HepG2 (cell line): ENCODE data around the gene USP5. TPM values are rescaled to one million over a fixed set of nuclear protein-coding genes. Genes with fewer than 3 reads are reported as not detected.

Experiments used
- CENPX ChIP-seq: sonication (generic); formaldehyde crosslinking; IDR thresholded peaks from 2 replicates; pipeline ENCODE4 v1.9.0; 2021; ENCODE audit warnings: mild to moderate bottlenecking, missing genetic modification reagents, moderate library complexity
- EZH2 ChIP-seq: conservative IDR thresholded peaks from 2 replicates; pipeline ENCODE4 v1.6.1; 2012; ENCODE audit warnings: mild to moderate bottlenecking, low read depth, low read length, moderate library complexity
- FOXJ3 ChIP-seq: sonication (generic); formaldehyde crosslinking; IDR thresholded peaks from 2 replicates; pipeline ENCODE4 v1.4.0; 2020; ENCODE audit warnings: missing genetic modification reagents, mild to moderate bottlenecking, borderline replicate concordance
- GATAD1 ChIP-seq: IDR thresholded peaks from 2 replicates; pipeline ENCODE4 v1.6.1; 2016; ENCODE audit warnings: missing genetic modification reagents, missing compliant biosample characterization
- HDAC1 ChIP-seq: sonication (generic); formaldehyde crosslinking; IDR thresholded peaks from 2 replicates; pipeline ENCODE4 v1.5.1; 2020; ENCODE audit warnings: mild to moderate bottlenecking, missing genetic modification reagents
- HNRNPUL1 ChIP-seq: fragments of 200-400 bp; formaldehyde crosslinking; IDR thresholded peaks from 2 replicates; pipeline ENCODE4 v1.6.1; 2017; ENCODE audit warnings: low read depth, mild to moderate bottlenecking, low read length, moderate library complexity
- KAT2B ChIP-seq: fragments of 150-350 bp; IDR thresholded peaks from 2 replicates; pipeline ENCODE4 v1.6.1; 2014; ENCODE audit warnings: low read depth, low read length, borderline replicate concordance
- KLF9 ChIP-seq: IDR thresholded peaks from 2 replicates; pipeline ENCODE4 v1.6.1; 2016; ENCODE audit warnings: low read depth
- SETDB1 ChIP-seq: sonication (generic); formaldehyde crosslinking; IDR thresholded peaks from 2 replicates; pipeline ENCODE4 v1.5.1; 2020; ENCODE audit warnings: missing genetic modification reagents, mild to moderate bottlenecking, borderline replicate concordance
- SIN3A ChIP-seq: IDR thresholded peaks from 2 replicates; pipeline ENCODE4 v1.6.1; 2011; ENCODE audit warnings: low read depth, mild to moderate bottlenecking, control low read depth, low read length, borderline replicate concordance
- SMARCC2 ChIP-seq: fragments of 450-650 bp; IDR thresholded peaks from 2 replicates; pipeline ENCODE4 v1.6.1; 2017; ENCODE audit warnings: antibody characterized with exemption, mild to moderate bottlenecking
- SOX5 ChIP-seq: IDR thresholded peaks from 2 replicates; pipeline ENCODE4 v1.6.1; 2016; ENCODE audit warnings: borderline replicate concordance
- ZNF317 ChIP-seq: sonication (generic); formaldehyde crosslinking; IDR thresholded peaks from 2 replicates; pipeline ENCODE4 v1.5.0; 2020; ENCODE audit warnings: mild to moderate bottlenecking, missing genetic modification reagents
- ZNF672 ChIP-seq: sonication (generic); formaldehyde crosslinking; IDR thresholded peaks from 2 replicates; pipeline ENCODE4 v1.8.1; 2022; ENCODE audit warnings: missing genetic modification reagents
- ZNF772 ChIP-seq: sonication (generic); formaldehyde crosslinking; IDR thresholded peaks from 2 replicates; pipeline ENCODE4 v1.5.0; 2020; ENCODE audit warnings: mild to moderate bottlenecking, missing genetic modification reagents
- polyA plus RNA-seq, 8 experiments: library from polyadenylated mRNA; depleted of rRNA in 3 of 8; stranded (reverse) in 7 of 8; unstranded in 1 of 8; fragments of >200 nt; fragmentation: Illumina TruSeq in 4 of 8; extraction: Trizol in 4 of 8; gene quantifications; 2 replicates each; pipeline versions ENCODE4 v1.2.1 to v1.2.3, GENCODE V29; 2011 to 2016; ENCODE audit warnings: low read depth in 4 of 8, missing spikeins in 1 of 8, mixed read lengths in 1 of 8; ENCODE audit not compliant: insufficient read depth in 1 of 8
- total RNA-seq, 5 experiments: library from RNA; depleted of rRNA; stranded (reverse); fragments of >200 nt; fragmentation: Illumina TruSeq; extraction: Trizol; gene quantifications; 2 replicates each; pipeline ENCODE4 v1.2.3, GENCODE V29; 2016; ENCODE audit warnings: low read depth in 1 of 5
- TF ChIP-seq, protein P1 (sequence below): sonication (generic); formaldehyde crosslinking; IDR thresholded peaks from 2 replicates; pipeline ENCODE4 v1.4.0; 2020; ENCODE audit warnings: missing genetic modification reagents
- TF ChIP-seq, protein P2 (sequence below): sonication (generic); formaldehyde crosslinking; IDR thresholded peaks from 2 replicates; pipeline ENCODE4 v1.5.1; 2020; ENCODE audit warnings: missing genetic modification reagents, mild to moderate bottlenecking, borderline replicate concordance
- TF ChIP-seq, protein P3 (sequence below): sonication (generic); formaldehyde crosslinking; IDR thresholded peaks from 2 replicates; pipeline ENCODE4 v1.5.0; 2020; ENCODE audit warnings: mild to moderate bottlenecking, missing genetic modification reagents, borderline replicate concordance

Gene USP5
- total and polyA plus RNA-seq, 2 of the 13 experiments (the other 11 are each of a cell fraction or from before 2014, with no cell fraction given) = 39.6 to 56.0 TPM

DNA sequence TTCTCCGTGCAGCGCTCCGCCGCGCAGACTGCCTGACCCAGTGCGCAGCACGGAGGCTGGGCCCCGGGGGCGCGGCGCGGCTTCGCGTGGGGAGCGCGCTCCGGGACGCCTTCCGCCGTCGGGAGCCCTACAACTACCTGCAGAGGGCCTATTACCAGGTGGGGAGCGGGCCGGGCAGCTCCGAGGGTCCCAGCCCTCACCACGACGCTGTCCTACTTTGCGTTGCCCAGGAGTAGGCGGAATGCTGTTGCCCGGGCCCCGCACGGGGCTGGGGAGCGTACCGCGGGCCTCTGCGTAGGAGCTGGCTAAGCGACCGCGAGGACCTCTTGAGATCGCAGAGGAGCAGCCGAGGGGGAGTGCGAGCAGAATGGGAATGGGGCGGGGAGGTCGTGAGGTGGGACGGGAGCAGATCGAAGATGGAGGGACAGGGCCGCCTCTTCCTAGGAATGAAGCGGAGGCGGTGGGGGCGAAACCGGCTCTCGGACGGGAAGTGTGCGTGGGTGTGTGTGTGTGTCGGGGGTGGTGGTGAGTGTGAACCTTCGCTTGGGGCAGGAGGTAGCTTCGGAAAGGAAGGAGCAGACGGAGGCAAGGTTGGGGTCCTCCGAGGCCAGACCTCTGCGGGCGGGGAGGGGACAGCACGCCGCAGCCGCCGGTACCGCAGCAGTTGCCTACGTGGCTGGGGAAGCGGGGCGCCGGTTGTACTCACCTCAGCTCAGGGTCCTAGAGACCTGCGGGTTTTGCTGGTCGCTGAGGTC is 23.0 kb upstream of the USP5 start (continued):
- TF ChIP-seq, protein P1, sequence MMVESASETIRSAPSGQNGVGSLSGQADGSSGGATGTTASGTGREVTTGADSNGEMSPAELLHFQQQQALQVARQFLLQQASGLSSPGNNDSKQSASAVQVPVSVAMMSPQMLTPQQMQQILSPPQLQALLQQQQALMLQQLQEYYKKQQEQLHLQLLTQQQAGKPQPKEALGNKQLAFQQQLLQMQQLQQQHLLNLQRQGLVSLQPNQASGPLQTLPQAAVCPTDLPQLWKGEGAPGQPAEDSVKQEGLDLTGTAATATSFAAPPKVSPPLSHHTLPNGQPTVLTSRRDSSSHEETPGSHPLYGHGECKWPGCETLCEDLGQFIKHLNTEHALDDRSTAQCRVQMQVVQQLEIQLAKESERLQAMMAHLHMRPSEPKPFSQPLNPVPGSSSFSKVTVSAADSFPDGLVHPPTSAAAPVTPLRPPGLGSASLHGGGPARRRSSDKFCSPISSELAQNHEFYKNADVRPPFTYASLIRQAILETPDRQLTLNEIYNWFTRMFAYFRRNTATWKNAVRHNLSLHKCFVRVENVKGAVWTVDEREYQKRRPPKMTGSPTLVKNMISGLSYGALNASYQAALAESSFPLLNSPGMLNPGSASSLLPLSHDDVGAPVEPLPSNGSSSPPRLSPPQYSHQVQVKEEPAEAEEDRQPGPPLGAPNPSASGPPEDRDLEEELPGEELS (CRISPR knock-in tag) = no peak
- TF ChIP-seq FOXJ3 (no peak), HNRNPUL1 (no peak), SETDB1 (CRISPR knock-in tag) (no peak), ZNF672 (CRISPR knock-in tag) (no peak), GATAD1 (CRISPR knock-in tag) (peak; percentile 28; the same call in 1 of the 2 replicates), SMARCC2 (no peak), ZNF772 (CRISPR knock-in tag) (peak; percentile 47; the same call in 1 of the 2 replicates), HDAC1 (CRISPR knock-in tag) (peak; percentile 72), KLF9 (CRISPR knock-in tag) (no peak), EZH2 (no peak), SOX5 (CRISPR knock-in tag) (no peak), CENPX (no peak), ZNF317 (peak; percentile 51; the same call in 1 of the 2 replicates), KAT2B (no peak), SIN3A (no peak; the same call in 1 of the 2 replicates)
- TF ChIP-seq, protein P2, sequence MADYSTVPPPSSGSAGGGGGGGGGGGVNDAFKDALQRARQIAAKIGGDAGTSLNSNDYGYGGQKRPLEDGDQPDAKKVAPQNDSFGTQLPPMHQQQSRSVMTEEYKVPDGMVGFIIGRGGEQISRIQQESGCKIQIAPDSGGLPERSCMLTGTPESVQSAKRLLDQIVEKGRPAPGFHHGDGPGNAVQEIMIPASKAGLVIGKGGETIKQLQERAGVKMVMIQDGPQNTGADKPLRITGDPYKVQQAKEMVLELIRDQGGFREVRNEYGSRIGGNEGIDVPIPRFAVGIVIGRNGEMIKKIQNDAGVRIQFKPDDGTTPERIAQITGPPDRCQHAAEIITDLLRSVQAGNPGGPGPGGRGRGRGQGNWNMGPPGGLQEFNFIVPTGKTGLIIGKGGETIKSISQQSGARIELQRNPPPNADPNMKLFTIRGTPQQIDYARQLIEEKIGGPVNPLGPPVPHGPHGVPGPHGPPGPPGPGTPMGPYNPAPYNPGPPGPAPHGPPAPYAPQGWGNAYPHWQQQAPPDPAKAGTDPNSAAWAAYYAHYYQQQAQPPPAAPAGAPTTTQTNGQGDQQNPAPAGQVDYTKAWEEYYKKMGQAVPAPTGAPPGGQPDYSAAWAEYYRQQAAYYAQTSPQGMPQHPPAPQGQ (CRISPR knock-in tag) = no peak
- TF ChIP-seq, protein P3, sequence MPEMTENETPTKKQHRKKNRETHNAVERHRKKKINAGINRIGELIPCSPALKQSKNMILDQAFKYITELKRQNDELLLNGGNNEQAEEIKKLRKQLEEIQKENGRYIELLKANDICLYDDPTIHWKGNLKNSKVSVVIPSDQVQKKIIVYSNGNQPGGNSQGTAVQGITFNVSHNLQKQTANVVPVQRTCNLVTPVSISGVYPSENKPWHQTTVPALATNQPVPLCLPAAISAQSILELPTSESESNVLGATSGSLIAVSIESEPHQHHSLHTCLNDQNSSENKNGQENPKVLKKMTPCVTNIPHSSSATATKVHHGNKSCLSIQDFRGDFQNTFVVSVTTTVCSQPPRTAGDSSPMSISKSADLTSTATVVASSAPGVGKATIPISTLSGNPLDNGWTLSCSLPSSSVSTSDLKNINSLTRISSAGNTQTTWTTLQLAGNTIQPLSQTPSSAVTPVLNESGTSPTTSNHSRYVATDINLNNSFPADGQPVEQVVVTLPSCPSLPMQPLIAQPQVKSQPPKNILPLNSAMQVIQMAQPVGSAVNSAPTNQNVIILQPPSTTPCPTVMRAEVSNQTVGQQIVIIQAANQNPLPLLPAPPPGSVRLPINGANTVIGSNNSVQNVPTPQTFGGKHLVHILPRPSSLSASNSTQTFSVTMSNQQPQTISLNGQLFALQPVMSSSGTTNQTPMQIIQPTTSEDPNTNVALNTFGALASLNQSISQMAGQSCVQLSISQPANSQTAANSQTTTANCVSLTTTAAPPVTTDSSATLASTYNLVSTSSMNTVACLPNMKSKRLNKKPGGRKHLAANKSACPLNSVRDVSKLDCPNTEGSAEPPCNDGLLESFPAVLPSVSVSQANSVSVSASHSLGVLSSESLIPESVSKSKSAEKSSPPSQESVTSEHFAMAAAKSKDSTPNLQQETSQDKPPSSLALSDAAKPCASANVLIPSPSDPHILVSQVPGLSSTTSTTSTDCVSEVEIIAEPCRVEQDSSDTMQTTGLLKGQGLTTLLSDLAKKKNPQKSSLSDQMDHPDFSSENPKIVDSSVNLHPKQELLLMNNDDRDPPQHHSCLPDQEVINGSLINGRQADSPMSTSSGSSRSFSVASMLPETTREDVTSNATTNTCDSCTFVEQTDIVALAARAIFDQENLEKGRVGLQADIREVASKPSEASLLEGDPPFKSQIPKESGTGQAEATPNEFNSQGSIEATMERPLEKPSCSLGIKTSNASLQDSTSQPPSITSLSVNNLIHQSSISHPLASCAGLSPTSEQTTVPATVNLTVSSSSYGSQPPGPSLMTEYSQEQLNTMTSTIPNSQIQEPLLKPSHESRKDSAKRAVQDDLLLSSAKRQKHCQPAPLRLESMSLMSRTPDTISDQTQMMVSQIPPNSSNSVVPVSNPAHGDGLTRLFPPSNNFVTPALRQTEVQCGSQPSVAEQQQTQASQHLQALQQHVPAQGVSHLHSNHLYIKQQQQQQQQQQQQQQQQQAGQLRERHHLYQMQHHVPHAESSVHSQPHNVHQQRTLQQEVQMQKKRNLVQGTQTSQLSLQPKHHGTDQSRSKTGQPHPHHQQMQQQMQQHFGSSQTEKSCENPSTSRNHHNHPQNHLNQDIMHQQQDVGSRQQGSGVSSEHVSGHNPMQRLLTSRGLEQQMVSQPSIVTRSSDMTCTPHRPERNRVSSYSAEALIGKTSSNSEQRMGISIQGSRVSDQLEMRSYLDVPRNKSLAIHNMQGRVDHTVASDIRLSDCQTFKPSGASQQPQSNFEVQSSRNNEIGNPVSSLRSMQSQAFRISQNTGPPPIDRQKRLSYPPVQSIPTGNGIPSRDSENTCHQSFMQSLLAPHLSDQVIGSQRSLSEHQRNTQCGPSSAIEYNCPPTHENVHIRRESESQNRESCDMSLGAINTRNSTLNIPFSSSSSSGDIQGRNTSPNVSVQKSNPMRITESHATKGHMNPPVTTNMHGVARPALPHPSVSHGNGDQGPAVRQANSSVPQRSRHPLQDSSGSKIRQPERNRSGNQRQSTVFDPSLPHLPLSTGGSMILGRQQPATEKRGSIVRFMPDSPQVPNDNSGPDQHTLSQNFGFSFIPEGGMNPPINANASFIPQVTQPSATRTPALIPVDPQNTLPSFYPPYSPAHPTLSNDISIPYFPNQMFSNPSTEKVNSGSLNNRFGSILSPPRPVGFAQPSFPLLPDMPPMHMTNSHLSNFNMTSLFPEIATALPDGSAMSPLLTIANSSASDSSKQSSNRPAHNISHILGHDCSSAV (CRISPR knock-in tag) = no peak
